VCaP (cell line): ENCODE measurements around the gene MAGI3.

ENCODE experiments used
- H3K27ac ChIP-seq: fragments of 450-650 bp; 2 replicates; pipeline ENCODE4 v1.5.1; 2017
- TF ChIP-seq, protein P1 (sequence below): fragments of 450-650 bp; conservative IDR thresholded peaks from 2 replicates; pipeline ENCODE4 v1.5.1; 2017; ENCODE audit warnings: mild to moderate bottlenecking, moderate library complexity

The MAGI3 gene

DNA sequence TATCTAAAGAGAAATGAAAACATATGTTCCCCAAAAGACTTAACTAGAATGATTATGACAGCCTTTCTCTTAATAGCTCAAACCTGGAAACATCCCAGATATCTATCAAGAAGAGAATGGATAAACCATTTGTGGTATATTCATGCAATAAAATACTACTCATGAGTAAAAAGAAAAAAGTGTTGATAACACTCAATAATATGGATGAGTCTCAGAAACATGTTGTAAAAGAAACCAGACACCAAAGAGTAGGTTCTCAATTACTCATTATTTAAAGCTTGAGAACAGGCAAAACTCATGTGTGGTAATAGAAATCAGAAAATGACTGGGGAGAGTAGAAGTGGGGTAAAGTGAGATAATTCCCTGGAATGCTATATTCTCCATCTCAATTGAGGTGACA, 214.8 kb downstream of the MAGI3 start:
- no peak overlapping the region for H3K27ac ChIP-seq
- TF ChIP-seq, protein P1, sequence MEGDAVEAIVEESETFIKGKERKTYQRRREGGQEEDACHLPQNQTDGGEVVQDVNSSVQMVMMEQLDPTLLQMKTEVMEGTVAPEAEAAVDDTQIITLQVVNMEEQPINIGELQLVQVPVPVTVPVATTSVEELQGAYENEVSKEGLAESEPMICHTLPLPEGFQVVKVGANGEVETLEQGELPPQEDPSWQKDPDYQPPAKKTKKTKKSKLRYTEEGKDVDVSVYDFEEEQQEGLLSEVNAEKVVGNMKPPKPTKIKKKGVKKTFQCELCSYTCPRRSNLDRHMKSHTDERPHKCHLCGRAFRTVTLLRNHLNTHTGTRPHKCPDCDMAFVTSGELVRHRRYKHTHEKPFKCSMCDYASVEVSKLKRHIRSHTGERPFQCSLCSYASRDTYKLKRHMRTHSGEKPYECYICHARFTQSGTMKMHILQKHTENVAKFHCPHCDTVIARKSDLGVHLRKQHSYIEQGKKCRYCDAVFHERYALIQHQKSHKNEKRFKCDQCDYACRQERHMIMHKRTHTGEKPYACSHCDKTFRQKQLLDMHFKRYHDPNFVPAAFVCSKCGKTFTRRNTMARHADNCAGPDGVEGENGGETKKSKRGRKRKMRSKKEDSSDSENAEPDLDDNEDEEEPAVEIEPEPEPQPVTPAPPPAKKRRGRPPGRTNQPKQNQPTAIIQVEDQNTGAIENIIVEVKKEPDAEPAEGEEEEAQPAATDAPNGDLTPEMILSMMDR: no peak

DNA sequence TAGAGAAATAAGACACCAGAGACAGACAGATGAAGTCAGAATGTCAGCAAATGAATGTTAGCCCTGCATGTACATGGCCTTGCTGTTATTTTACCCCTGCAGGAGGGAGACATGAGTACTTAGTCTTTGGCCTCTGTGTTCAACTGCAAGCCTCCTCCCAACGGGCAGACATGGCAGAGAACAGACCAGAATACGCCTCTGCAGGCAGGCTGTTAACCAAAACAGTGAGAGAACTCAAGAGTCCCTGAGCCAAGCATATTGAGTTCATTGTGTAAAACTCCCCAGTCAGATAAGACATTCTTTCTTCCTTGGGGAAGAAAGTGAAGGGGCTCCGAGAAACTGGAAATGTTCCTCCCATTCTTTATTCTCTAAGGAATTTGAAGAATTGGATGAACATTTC, 218.1 kb downstream of the MAGI3 start:
- TF ChIP-seq, protein P1: no peak
- H3K27ac ChIP-seq: no peak overlapping the region

DNA sequence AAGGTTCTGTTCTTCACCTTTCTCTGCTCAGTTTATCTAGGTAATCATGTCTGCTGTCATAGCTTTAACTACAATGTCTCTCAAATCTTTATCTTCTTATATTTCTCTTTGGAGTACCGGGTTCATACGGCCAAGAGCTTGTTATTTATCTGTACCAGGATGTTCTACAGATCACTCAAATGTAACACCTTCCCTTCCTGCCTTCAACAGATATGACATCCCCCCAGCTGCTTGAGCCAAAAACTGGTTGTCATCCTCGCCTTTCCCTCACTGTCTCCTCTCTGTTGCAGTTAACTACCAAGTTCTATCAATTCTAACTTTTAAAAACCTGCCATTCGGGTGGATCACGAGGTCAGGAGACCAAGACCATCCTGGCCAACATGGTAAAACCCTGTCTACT, 220.1 kb downstream of the MAGI3 start:
- TF ChIP-seq, protein P1: no peak
- no peak overlapping the region for H3K27ac ChIP-seq

DNA sequence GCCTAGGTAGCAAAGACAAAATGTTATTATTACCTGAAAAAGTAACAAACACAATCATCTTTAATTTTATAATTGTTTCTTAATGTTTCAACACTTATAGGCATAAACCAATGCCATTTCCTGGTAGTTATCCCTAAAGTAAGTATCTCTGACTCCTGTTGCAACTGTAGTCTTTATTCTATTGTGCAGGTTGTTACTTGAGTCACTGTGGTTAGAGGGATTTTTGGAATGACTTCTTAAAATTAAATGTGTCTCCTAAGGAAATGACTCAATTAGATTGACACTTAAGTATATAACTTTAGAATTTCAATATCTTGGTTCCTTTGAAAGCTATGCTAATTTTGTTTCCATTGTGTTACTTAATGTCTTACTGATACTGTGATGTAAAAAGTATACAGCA, 225.1 kb downstream of the MAGI3 start:
- no peak overlapping the region for H3K27ac ChIP-seq
- TF ChIP-seq, protein P1: no peak

DNA sequence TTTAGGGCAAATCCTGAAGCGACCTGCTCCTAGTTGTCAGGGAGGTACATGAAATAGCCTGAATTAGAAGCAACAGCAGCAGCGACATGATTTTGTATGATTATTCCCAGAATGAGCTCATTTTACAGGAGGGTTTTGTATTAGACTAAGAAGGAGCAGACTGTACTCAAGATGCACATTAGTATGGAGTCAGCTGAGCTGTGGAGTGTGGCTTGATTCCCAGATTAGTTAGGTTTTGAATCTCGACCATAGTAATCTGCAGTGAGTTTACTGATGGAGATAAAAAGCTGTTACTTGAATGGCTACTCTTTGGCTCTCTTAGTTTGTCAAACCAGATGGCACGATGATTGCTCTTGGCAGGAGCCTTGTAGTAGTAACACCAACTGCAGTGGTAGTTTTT, 225.8 kb downstream of the MAGI3 start:
- TF ChIP-seq, protein P1: no peak
- no peak overlapping the region for H3K27ac ChIP-seq

DNA sequence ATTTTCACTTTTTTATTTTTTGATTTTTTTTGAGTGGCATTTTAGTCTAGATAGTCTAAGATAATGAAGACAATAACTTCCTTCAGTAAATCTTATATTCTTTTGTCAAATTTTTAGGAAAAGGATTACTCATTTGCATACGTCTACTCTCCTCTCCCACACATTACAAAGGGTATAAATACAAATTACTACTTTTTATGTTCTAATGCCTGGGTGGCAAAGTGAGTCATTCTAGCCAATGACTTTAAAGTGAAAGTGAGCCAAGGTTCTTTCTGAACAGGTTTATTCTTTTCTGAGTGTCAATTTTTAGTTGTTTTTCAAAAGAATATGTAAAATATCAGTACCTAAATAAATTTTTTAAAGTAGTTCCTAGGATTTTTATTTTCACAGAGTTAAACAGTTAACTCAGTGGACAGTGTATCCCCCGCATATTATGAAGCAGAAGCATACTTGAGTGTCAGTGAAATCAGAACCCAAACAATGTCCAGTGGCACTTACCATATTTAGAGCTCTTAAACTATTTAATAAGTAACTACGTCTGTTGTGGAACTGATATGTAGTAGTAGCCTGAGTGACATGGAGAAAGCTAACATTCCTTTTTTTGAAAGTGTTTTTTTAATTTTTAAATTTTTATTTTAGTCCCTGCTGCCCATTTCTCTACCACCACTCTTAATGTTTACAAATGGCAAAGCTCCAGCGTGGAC, 227.3 kb downstream of the MAGI3 start:
- TF ChIP-seq, protein P1: no peak
- H3K27ac ChIP-seq: no peak overlapping the region

DNA sequence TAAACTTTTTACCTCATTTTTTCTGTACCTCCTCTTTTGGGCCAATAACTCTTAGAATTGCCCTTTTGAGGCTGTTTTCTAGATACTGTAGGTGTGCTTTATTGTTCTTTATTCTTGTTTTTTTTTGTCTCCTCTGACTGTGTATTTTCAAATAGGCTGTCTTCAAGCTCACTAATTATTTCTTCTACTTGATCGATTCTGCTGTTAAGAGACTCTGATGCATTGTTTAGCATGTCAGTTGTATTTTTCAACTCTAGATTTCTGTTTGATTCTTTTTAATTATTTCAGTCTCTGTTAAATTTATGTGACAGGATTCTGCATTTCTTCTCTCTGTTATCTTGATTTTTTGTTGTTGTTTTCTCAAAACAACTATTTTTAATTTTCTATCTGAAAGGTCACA, 238.7 kb downstream of the MAGI3 start:
- H3K27ac ChIP-seq: no peak overlapping the region
- TF ChIP-seq, protein P1: no peak
